CD4-positive, alpha-beta T cell treated with Interleukin-4 for 4 hours (primary cell): ENCODE data around the gene GSTP1.
A peak's percentile ranks its signal among the peaks of the same experiment; 100 is the strongest.
"Not testable (repeated sequence)": the region's sequence is repeated elsewhere in the genome, so short reads cannot be mapped to it uniquely, and the experiment has no call there.

Experiments used
- DNase-seq: peaks from one replicate; pipeline ENCODE4 v3.0.0-alpha.2; 2020

GSTP1 gene

GRCh38 chr11:67599149-67599548, 15.5 kb downstream of the GSTP1 start:
- DNase-seq: no peak

DNA sequence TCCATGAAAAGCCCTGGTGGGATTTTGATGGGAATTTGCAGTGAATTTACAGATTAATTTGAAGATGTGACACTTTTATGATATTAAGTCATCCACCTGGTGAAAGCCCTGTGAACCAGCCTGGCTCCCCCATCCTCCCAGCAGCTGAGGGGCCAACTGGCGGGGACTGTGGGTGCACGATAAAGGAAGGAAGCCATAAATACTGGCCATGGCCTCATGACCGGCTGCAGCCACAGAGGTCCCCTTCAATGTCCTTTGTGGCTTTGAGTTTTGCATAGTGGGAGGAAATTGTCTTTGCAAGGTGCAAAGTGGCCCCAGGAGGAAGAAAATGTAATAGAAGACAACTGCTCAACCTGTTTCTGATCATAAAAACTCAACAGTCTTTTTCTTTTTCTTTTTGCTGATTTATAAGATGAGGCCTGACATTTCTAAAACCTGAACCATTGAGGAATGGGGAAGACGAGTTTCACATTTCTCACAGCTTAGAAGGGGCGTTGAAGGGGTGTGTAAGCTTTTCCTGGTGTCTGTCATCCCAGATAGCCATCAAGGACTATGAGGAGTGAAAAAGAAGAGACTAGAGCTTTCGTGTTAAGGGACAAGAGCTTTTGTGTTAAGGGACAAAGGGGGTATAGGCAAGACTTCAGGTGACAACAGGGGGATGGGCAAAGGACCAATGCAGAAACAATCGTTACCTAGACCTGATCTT, 16.9 kb downstream of the GSTP1 start:
- DNase-seq: no peak

DNA sequence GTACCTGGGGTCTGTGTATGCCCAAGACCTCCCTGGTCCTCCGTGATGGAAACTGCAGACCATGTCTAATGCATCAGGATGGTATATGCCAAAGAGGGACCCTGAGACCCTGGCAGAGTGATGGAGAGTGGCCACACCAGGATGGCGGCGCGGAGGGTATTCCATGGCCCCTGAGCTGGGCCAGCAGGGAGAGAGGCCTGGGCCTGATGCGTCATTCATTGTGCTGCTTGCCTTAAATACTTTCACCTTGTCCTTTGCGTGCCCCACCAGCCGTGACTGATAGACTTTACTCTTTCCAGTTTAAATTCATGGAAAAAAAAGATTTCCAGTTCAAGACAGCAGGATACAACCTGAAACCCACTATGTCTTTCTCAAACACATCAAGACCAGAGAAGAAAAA, 17.5 kb downstream of the GSTP1 start:
- no peak for DNase-seq

- not testable (repeated sequence) for DNase-seq
Measured at GRCh38 chr11:67604119-67604518, 20.5 kb downstream of the GSTP1 start.

- DNase-seq: no peak
Measured at GRCh38 chr11:67604815-67605214, 21.2 kb downstream of the GSTP1 start.

DNA sequence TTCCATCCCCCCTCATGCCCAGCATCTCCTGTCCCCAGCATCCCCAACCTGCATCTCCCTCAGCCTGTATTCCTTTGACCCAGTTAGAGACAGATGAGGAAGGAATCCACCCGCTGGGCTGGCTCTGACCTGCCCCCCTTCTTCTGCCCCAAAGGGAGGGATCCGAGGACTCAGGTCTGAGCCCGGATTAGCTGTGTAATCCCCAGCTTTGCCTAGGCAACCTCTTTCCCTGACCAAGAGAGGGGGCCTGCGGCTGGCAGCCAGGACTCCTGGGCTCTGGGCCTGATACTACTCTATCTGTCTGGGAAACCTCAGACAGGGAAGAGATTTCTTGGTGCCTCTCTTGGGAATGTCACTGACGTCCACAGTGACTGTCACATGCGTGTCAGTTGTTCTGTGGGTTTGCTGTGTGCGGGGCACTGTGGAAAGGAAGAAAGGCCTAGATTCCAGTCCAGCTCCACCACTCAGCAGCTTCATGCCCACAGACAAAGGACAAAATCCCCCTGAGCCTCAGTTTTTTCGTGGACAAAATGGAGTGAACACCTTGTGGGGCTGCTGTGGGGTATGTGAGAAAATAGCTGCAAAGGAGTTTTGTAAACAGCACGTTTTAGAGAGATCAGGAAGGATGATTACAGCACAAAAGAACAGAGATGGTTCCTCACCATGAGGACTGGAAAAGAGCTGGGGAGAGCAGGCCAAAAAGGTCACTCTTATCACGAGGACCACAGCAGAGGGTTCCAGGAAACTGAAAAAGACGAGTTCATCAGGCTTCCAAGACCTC, 21.8 kb downstream of the GSTP1 start:
- DNase-seq: no peak

- no peak for DNase-seq
Measured at GRCh38 chr11:67606093-67606491, 22.5 kb downstream of the GSTP1 start.

DNA sequence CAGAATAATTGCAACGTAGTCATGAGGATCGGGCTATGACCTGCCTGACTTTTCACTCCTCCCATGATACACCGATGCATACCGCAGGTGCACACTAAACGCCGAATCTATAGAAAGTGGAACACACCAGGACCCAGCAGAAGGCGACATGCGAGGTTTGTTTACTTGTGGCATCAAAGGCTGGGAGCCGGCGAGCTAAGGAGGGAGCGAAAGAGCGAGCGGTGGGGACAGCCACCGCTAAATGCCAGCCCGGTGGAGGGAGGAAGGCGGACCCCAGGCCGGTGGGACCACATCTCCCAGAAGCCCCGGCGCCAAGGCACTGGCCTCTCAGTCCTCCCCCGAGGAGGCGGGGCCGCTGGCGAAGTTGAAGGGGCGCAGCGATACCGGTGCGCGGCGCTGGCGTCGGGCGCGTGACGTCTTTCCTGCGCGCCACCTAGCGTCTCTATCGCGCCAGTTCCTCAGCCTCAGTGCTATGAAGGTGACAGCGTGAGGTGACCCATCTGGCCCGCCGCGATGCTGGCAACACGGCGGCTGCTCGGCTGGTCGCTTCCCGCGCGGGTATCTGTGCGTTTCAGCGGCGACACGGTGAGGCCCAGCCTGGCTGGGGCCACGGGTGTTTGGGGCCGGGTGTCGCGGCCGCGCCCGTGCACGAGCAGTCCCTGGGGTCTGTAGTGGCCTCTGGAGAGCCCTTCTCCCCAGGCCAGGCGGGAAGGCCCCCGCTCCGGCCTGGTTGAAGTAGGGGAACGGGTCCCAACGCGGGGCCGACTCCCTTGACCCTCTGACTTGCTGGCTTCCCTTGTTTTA, 23.1 kb downstream of the GSTP1 start, which contains the start of gene NDUFV1:
NDUFV1 (plus strand) TSS at position 445 of the 804 bp plus-strand sequence; CDS start at position 514, 69 bp downstream.
- peak; percentile 94 for DNase-seq

GRCh38 chr11:67607507-67607906, 23.9 kb downstream of the GSTP1 start:
- no peak for DNase-seq

DNA sequence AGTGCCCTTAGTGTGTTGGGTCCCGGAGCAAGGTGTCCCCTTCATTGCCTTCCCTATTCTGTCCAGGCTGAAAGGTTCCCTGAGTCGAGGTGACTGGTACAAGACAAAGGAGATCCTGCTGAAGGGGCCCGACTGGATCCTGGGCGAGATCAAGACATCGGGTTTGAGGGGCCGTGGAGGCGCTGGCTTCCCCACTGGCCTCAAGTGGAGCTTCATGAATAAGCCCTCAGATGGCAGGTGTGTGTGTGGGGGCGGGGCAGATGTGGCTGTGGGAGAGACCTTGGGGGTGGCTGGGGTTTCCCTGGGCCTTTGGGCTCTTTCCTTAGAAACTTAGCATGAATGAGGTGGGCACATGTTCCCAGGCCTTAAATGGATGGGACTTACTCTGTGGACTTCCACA, 24.9 kb downstream of the GSTP1 start:
- DNase-seq: no peak

GRCh38 chr11:67609316-67609715, 25.7 kb downstream of the GSTP1 start:
- DNase-seq: no peak

DNA sequence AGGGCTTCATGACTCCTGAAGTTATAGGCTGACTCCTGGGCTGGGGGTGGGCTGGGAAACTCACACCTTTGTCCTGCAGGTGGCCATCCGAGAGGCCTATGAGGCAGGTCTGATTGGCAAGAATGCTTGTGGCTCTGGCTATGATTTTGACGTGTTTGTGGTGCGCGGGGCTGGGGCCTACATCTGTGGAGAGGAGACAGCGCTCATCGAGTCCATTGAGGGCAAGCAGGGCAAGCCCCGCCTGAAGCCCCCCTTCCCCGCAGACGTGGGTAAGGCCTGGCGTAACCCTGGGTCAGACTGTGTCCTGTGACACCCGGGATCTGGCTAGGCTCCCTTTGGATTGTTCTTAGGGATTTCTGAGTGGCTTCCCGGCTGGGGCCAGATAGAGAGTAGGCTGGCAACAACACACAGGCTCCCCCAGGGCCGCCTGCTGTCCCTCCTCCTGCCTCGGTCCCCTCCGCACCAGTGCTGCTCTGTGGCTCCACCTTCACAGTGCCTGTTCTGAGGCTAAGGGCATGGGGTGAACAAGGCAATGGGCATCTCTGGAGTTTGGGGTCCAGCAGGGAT, 26.8 kb downstream of the GSTP1 start:
- no peak for DNase-seq

DNA sequence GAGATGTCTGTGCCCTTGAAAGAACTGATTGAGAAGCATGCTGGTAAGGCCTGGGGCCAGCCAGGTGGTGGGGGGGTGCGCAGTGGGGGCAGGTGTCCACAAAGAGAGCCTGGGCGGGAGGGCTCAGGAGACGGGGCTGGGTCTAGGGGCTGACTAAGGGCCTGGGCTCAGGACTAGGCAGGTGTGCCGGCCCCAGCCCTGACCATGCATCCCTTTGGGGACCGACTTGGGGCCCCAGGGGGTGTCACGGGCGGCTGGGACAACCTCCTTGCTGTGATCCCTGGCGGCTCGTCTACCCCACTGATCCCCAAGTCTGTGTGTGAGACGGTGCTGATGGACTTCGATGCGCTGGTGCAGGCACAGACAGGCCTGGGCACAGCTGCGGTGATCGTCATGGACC, 27.6 kb downstream of the GSTP1 start:
- DNase-seq: no peak

DNA sequence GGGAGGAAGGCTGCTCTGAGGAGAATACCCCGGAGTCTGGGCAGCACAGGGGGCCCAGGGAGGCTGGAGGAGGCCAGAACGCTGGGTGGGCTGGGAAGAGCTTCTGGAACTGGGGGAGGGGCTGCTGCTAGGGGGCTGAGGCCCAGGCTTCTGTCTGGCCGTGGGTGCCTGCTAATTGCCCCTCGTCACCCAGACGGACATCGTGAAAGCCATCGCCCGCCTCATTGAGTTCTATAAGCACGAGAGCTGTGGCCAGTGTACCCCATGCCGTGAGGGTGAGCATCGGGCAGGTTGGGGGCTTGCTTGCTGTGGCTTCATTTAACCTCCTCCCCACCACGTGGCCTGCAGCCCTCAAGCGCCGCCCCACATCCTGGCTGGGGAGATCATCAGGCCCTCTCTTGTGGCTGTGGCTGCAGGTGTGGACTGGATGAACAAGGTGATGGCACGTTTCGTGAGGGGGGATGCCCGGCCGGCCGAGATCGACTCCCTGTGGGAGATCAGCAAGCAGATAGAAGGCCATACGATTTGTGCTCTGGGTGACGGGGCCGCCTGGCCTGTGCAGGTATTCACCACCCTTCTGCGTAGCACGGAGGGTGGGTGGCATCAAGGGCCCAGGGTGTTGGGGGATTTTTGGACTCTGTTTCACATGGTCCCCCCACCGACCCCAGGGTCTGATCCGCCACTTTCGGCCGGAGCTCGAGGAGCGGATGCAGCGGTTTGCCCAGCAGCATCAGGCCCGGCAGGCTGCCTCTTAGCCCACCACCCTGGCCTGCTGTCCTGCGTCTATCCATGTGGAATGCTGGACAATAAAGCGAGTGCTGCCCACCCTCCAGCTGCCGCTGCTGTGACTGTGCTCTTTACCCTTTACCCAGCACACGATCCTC, 28.3 kb downstream of the GSTP1 start:
- DNase-seq: no peak

- no peak for DNase-seq
Measured at GRCh38 chr11:67612751-67613150, 29.1 kb downstream of the GSTP1 start.

DNA sequence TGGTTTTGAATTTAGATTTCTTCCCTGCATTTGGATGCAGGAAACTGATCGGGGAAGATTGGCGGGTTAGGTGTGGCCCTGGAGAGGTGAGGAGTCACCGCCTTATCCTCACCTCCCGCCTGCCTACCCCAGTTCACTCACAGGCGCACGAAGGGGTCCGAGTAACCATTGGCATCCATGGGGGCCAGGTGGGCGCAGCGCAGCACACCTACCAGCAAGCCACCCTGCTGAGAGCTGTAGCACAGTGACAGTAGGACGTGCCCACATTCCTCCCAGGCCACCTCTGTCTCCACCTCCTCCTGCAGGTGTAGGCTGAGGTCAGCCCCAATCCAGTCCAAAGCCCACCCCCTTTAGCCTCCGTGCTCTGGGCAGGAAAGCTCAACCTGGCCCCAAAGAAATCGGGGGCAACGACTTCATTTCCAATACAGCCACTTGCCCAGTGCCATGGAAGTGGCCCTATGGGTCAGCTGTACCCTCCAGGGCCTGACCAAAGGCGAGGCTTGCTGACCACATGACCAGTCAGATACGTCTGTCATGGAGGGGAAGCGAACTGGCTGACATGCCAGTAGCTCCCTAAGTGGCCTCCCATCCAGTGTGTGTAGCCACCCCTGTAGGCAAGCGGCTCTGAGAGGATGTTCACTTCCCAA, 29.8 kb downstream of the GSTP1 start:
- no peak for DNase-seq

DNA sequence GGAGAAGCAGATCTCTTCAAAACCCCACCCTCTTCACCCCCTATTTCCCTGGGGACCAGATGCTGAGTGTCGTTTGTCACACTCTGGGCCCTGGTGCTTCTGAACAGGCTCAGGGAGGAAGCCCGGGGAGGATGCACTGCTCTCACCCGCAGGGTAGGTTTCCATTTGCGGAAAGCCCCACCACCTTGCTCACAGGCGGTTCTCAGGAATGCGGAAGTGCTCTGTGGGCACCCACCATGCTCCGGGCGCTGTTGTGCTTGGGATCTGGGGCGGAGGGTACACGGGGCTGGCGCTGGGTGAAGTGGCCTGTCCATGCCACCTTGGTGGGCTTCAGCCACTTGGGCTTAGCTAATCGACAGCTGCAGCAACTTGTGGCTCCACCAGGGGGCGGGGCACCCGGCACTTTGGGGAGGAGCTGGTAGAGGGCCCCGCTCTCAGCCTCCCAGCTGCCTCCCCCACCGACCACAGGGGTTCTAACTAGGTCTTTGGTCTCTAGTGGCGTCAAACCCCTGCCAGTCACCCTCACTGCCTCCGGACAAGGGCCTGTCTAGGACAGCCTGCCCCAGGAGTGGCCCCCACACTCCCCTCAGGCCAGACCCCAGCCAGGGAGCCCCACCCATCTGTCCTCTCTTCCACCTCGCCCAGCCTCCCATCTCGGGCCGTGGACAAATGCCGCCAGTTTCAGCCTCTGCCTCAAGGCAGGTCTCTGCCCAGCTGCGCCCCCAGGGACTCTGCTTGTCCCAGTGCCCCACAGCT, 30.5 kb downstream of the GSTP1 start:
- DNase-seq: peak; percentile 89

DNA sequence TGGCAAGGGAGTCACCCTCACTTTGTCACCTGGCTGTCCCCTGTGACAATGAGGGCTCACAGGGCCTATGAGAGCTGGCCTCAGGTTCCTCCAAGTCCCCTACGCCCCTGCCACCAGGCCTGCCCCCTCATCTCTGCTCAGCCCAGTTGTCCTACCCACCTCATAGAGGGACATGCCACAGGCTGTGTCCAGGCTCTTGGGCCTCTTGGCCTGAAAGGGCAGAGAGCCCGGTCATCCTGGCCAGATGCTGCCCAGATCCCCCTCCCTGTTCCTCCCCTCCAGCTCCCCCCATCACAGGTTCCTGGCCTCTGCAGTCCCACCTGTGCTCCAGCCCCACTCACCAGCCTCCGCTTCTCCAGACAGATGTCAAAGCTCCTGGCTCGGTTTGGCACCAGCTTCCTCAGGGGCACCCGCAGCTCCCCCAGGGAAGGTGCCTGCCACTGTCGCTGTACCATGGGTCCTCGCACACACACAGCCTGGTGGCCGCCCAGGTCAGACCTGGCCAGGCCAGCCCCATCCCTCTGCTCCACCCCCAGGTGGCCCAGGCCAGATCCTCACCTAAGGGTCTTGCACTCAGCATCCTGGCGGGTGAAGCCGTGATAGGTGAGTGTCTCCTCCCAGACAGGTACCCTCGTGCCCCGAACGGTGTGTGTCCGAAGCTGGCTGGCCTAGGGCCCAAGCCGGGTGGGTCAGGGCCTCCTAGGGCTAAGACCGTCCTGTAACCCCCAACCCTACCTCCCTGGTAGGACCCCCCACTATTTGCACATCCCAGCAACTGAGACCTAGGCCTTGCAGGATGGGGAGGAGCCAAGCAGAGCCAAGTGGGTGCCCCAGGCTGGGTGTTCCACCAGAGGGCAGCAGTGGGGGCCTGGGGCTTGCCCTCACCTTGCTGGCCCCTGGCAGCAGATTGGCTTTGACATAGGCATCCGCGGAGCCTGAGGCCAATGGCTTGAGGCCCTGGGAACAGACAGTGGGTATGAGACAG, 31.4 kb downstream of the GSTP1 start:
- peak; percentile 26 for DNase-seq

GRCh38 chr11:67615728-67616430, 32.3 kb downstream of the GSTP1 start:
- DNase-seq: peak; percentile 15
